ENCODE measurements around the gene TESK2. TPM values are rescaled to one million over a fixed set of nuclear protein-coding genes. Genes with fewer than 3 reads are reported as not detected.
A peak's percentile ranks its signal among the peaks of the same experiment; 100 is the strongest.

The TESK2 gene
- total RNA-seq, 1 donor from 2014 or later, result 13.5 TPM

DNA sequence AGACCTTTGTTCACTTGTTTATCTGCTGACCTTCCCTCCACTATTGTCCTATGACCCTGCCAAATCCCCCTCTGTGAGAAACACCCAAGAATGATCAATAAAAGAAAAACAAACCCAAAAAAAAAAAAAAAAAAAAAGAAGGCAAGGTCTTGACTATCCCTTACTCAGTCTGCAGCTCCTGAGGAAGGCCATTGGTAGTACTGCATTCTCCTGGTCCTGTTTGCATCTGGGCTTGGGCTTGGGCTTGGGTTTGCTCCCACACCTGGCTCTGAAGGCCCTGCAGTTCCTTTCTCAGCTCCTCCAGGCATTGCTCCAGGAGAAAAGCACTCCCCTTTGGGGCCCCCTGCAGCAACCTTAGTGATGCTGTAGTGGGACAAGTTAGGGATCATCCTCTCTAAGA is 7.3 kb upstream of the TESK2 start:
- TF ChIP-seq POLR2A (IDR thresholded peaks at IDR 0.05), result no peak
- no peak for TF ChIP-seq POLR2AphosphoS5 (IDR thresholded peaks at IDR 0.05; ENCODE audit: insufficient read depth in 1 of 2, low read depth in 1 of 2)
- TF ChIP-seq CTCF (IDR thresholded peaks at IDR 0.05), result no peak
- no peak for DNase-seq (ENCODE audit: extremely low spot score in 2 of 2)
- intact Hi-C loops (cut with DNase I), result no loop called here

GRCh38 chr1:45493116-45493697 is 2.2 kb upstream of the TESK2 start:
- peaks cover 24% of the 10 kb centered on the region for H3K4me1 ChIP-seq
- no peaks in the 10 kb centered on the region for H3K9me3 ChIP-seq
- no peak for DNase-seq (ENCODE audit: extremely low spot score in 2 of 2)
- no peak overlapping the region for H3K27ac ChIP-seq
- no peaks in the 10 kb centered on the region for H3K27me3 ChIP-seq
- no peak for TF ChIP-seq POLR2A (IDR thresholded peaks at IDR 0.05)
- peak; percentile 34 to 47 (median 42) for TF ChIP-seq CTCF (IDR thresholded peaks at IDR 0.05)
- TF ChIP-seq POLR2AphosphoS5 (IDR thresholded peaks at IDR 0.05; ENCODE audit: insufficient read depth in 1 of 2, low read depth in 1 of 2), result peak in 1 of 2 donors; percentile 47
- intact Hi-C loops (cut with DNase I), result loop anchor here (5.0 kb wide), 2 partner anchors 131 to 481 kb away; partner anchors contain the start of genes HECTD3 and UROD
- no peaks in the 10 kb centered on the region for H3K36me3 ChIP-seq
- H3K4me3 ChIP-seq, result no peak overlapping the region

More for the DNA sequence above, 7.3 kb upstream of the TESK2 start:
- no peak overlapping the region for H3K4me3 ChIP-seq
- H3K27ac ChIP-seq, result no peak overlapping the region
- no peaks in the 10 kb centered on the region for H3K9me3 ChIP-seq
- no peaks in the 10 kb centered on the region for H3K36me3 ChIP-seq
- peaks cover 19% of the 10 kb centered on the region for H3K4me1 ChIP-seq
- H3K27me3 ChIP-seq, result no peaks in the 10 kb centered on the region

GRCh38 chr1:45492691-45493090 is 1.7 kb upstream of the TESK2 start:
- intact Hi-C loops (cut with DNase I), result loop anchor here (5.0 kb wide), 2 partner anchors 130 to 480 kb away; partner anchors contain the start of genes HECTD3 and UROD
- no peak for DNase-seq (ENCODE audit: extremely low spot score in 2 of 2)
- no peaks in the 10 kb centered on the region for H3K36me3 ChIP-seq
- TF ChIP-seq POLR2A (IDR thresholded peaks at IDR 0.05) (no peak), CTCF (IDR thresholded peaks at IDR 0.05) (no peak), POLR2AphosphoS5 (IDR thresholded peaks at IDR 0.05; ENCODE audit: insufficient read depth in 1 of 2, low read depth in 1 of 2) (no peak)
- peaks cover 24% of the 10 kb centered on the region for H3K4me1 ChIP-seq
- H3K4me3 ChIP-seq, result no peak overlapping the region
- no peaks in the 10 kb centered on the region for H3K9me3 ChIP-seq
- H3K27me3 ChIP-seq, result no peaks in the 10 kb centered on the region
- no peak overlapping the region for H3K27ac ChIP-seq

DNA sequence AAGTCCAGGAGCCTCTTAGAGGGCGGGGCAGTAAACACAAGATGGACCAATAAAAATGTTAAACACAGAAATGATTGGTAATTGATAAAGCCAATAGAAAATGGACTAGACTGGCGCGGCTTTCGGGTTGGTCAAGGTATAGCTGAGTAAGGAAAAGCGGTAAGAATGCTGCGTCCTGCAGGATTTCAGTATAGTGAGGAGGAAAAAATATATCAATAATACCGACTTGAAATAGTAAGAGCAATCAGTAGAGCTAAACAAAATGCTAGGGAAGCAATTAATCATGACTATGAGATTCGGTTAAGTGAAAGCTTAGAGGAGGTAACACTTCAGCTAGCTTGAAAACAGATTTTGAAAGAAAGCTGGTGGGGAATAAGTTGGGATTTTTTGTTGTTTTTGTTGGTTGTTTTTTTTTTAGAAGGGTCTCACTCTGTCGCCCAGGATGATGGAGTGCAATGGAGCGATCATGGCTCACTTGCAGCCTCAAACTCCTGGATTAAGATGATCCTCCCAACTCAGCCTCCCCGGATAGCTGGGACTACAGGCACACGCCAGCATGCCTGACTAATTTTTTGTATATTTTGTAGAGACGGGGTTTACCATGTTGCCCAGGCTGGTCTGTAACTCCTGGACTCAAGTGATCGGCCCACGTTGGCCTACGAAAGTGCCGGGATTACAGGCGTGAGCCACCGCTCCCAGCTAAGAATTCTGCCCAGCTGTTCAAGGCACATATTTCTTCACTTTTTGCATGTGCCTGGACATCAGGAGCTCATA is 711 bp upstream of the TESK2 start:
- Histone ChIP-seq H3K4me3 (peak overlapping the region; percentile 83 to 86), H3K27ac (peak overlapping the region; percentile 45), H3K36me3 (no peaks in the 10 kb centered on the region), H3K9me3 (no peaks in the 10 kb centered on the region), H3K27me3 (no peaks in the 10 kb centered on the region), H3K4me1 (peaks cover 24% of the 10 kb centered on the region)
- no peak for DNase-seq (ENCODE audit: extremely low spot score in 2 of 2)
- TF ChIP-seq POLR2AphosphoS5 (IDR thresholded peaks at IDR 0.05; ENCODE audit: insufficient read depth in 1 of 2, low read depth in 1 of 2) (peak in 1 of 2 donors; percentile 6), POLR2A (IDR thresholded peaks at IDR 0.05) (no peak), CTCF (IDR thresholded peaks at IDR 0.05) (no peak)
- intact Hi-C loops (cut with DNase I), result loop anchor here (5.0 kb wide), 2 partner anchors 129 to 479 kb away; partner anchors contain the start of genes HECTD3 and UROD
